GM19193 (cell line): ENCODE results near the gene NEK9.

Experiments
- POLR2A ChIP-seq: IDR thresholded peaks from 4 replicates; pipeline ENCODE4 v1.6.1; 2011; ENCODE audit not compliant: insufficient read depth, insufficient read length; ENCODE audit errors: extremely low read depth

The NEK9 gene

DNA sequence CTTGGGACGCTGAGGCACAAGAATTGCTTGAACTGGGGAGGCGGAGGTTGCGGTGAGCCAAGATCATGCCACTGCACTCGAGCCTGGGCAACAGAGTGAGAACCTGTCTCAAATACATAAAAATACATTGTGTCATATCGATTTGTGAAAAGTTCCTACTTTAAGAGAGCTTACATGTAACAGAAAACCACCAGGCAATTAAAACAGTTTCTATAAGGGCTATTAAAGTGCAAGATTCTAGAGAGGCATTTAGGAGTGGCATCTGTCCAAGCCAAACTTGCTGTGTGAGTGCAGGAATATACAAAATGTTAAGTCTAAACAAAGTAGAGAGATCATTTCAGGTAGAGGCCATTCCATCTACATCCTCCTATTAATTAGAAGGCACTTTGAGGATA, 1.7 kb upstream of the NEK9 start:
- no peak for TF ChIP-seq POLR2A

DNA sequence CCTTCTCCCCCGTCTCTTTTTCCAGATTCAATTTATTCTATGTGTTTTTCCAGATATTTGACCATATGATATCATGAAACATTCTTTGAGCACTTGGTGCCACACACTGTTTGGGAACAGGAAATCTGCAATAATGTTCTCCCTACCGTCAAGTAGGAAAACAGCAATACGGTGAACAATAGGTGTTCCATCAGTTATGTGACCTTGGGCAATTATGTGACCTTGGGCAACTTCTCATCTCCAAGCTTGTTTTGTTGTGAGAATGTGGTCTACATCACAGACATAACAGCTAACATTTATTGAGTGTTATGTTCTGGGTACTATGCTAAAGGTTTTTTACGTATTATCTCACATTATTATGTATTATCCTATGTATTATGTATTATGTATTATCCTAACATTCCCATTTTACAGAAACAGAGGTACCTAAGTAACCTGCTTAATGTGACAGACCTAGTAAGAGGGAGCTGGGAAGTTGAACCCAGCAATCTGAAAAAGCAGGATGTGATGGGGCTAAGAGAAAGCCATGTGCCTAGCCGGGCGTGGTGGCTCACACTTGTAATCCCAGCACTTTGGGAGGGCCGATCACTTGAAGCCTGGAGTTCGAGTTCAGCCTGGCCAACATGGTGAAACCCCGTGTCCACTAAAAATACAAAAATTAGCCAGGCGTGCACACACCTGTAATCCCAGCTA, 1.2 kb upstream of the NEK9 start:
- TF ChIP-seq POLR2A: no peak

DNA sequence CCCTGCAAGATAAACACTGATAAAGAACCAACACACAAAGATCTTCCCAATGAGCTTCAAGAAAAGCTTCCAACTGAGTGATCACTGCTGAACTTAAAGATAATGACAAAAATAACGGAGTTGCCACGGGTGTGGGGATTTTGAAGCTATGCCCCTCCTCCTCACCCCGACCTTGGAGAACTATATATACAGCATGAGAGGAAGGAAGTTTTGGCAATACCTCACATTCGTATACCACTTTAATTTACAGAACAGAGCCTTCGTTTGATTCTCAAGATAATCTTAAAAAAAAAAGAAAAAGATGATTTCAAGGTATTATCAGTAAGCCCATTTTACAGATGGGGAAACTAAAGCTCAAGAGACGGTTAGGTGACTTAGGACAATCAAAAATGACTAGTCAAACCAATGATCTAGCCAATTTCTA, 715 bp downstream of the NEK9 start:
- no peak for TF ChIP-seq POLR2A

DNA sequence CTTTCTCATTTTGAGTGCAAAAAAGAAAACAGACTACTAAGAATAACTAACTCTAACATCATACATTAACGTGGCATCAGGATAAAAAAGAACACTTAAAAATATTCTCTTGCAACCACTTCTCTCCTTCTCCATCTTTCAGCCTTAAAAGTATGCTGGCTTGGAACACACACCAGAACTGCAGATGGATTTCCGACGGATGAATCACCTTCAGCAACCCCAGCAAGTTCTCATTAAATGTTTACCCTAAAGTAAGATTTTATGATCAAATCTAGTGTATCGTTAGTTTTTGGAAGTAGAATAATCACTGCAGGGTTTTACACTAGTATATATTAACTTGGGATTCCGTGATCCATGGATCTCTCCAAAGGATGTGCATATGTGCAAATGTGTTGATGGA, 1.2 kb downstream of the NEK9 start:
- no peak for TF ChIP-seq POLR2A

DNA sequence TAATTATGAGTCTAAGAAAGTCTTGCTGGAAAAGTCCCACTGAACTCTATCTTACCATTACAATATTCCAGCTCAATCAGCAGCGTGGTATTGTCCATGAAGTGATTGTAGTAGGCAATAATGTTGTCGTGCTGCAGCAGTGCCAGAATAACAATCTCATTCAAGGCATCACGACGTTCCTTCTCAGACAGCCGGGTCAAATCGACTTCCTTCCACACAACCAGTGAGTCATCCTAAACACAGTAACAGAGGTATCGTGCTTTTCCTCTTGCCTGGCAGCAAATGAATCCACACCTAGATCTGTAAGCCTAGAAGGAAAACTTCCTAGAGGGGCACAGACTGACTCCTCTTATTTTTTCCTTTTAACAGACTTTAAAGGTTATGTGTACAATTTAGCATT, 2.9 kb downstream of the NEK9 start:
- no peak for TF ChIP-seq POLR2A

DNA sequence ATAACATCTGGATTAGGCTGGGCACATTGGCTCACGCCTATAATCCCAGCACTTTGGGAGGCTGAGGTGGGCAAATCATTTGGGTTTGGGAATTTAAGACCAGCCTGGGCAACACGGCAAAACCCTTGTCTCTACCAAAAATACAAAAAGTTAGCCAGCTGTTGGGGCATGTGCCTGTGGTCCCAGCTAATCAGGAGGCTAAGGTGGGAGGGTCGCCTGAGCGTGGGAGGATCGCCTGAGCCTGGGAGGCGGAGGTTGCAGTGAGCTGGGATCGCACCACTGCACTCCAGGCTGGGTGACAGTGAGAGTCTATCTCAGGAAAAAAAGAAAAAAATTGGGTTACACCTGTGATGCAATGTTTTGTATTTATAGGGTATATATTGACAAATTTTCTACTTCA, 5.3 kb downstream of the NEK9 start:
- TF ChIP-seq POLR2A: no peak

DNA sequence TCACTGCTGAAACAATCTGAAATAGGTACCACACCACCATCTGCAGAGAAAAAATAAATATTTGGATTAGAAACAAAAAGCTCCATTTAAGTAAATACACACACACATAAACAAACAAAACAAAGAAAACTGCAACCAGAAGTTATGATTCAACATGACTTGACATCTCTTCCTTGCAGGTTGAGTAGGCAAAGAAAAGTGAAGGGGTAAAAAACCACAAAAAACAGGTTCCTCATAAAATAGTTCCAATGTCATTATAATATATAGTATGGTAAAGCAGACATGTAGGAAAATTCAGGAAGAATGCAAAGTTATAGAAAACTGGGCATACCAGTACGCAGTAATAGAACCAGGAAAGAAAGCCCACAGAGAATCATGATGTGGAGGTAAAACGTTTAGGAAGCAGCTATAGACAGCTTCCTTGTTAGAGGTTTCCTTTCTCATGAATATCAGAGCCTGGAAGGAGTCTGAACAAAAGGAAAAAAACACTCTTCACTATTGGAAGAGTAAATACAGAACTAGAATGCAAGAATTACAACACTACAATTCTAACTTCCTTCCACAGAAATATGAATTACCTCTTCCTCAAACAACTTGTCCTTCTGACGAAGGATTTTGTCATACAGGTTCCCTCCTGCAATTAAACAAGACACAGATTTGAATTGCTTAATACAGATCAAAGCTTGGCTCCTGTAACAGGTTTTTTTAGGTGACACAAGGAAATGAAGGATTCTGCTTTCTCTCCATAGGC, 6.1 kb downstream of the NEK9 start:
- TF ChIP-seq POLR2A: no peak

DNA sequence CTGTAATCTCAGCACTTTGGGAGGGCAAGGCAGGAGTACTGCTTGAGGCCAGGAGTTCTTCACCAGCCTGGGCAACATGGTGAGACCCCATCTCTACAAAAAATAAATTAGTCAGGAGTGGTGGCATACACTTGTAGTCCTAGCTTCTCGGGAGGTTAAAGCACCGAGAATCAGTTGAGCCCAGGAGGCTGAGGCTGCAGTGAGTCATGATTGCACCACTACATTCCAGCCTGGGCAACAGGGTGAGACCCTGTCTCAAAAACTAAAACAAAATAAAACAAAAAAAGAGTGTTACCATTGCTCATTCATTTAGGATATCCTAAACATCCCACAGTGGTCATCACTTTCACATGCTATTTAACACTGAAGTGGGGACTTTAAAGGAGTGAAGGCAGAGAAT, 7.8 kb downstream of the NEK9 start:
- TF ChIP-seq POLR2A: no peak

DNA sequence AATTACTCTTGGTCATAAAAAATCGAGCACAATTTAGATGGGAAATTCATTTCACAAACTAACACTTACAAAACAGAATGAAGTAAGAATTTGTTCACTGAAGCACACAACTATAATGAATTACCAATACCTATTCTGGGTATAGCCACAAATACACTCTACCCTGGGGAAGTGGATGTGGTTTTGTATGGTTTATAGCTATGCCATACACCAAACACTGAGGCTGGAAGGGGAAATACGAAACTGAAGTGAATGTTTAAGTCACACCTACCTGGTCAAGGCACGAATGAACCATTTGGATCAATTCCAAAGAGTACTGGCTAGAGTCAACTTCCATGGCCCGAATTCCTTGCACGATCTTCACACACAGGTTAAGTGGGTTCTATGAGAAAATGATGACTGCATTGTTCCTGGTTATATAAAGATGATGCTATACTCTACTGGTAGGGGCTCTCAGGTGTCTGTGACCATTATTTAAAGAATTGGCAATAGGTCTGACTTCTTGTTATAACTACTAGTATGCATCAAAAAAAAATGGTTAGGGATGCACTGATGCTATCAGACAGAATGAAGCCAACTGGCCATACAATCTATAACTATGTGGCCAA, 12.8 kb downstream of the NEK9 start:
- no peak for TF ChIP-seq POLR2A

DNA sequence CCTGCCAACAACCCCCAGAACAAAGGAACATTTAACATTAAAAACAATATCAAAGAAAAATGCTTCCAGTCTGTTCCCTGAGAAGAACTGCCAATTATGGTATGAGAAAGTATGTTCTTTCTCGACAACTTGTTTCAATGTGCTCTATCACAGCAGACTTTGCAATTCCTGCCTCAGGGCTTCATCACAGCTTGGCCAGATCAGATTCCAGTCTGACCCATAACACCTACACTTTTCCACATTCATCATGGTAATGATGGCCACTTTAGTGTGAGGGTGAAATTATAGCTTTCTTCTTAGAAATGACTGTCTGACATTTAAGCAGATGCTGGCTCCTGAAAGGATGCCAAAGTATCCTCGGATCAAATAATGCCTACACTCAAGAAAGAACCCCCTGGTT, 17.0 kb downstream of the NEK9 start:
- no peak for TF ChIP-seq POLR2A

DNA sequence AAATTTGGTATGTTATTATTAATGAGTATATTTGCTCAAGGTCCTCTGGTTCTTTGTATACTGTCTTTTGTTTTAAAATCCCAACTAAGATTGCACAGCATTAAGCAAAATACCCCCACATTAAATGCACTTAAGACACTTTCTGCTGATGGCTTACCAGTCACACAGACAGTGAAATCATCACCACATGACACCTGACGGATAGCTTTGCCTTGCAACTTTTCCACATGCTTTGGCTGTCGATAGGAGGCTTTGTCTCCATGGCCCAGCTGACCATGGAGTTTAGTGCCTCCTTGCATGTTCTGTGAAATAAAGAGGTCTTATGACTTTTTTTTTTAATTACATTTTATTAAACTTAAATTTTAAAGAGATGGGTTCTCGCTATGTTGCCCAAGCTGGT, 19.7 kb downstream of the NEK9 start:
- no peak for TF ChIP-seq POLR2A

DNA sequence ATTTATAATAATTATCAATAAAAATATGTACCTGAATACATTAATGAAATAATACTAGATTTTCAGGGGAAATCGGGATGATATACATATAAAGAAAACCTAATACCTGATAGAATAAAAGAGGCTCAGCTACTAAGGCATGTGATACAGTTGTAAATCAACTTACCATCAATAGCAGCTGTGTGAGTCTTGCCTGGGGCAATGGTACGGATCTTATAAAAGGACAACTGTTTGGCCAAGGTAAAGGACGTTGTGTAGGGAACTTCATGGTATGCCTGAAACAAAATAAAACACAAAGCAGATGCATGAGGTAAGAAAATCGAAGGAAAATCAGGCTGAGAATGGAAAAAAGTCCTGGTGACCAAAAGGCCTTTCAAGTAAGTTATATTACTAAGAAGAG, 25.4 kb downstream of the NEK9 start:
- no peak for TF ChIP-seq POLR2A

DNA sequence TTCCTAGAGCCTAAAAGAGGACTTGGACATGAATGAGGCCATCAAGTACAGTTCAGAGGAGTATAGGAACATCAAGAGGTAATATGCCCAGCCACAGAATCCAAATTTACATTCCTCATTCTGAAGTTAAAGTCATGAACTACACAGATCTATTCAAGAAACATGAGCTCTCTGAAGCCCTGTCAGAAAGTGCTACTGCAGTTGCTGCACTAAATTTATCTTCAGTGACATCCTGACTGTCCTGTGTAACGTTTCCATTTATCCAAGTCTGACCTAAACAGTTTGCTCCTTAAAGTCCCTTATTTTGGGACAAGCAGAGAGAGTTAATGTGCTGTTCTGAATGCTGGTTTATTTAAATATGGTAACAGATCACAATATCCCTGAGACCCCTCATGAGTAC, 28.2 kb downstream of the NEK9 start:
- no peak for TF ChIP-seq POLR2A

DNA sequence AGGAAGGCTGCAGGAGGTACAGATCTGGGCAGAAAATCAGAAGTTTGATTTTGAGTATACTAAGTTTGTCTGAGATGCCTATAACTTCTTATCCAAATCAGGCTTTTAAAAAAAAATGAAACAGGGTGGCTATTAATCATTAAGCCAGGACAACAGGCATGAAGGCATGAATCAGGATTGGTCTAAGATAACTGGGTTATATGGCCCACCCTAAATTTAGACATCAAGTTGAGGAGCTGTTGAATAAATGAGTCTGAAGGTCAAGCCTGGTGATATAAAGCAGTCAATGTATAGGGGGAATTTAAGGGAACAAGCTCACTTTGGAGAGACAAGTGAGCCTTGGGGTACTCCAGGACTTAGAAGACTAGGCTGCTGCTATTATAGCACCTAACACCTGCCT, 28.6 kb downstream of the NEK9 start:
- no peak for TF ChIP-seq POLR2A

DNA sequence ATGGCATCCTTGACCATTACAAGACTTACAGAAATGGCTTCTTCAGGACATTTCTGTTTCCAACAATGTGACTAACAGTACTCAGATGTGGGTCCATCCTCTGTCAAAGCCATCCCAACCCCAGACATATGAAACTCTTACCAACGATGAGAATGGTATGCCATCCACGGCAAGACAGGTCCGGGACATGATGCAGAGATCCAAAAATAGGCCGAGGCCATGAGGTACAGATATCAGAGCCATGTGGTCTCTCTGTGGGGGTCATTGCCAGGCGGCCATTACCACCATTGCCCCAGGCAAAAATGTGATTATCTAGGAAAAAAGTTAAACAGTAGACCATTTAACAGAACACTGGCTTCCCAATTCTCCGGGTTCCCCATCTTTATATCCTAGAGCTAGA, 29.9 kb downstream of the NEK9 start:
- TF ChIP-seq POLR2A: no peak

DNA sequence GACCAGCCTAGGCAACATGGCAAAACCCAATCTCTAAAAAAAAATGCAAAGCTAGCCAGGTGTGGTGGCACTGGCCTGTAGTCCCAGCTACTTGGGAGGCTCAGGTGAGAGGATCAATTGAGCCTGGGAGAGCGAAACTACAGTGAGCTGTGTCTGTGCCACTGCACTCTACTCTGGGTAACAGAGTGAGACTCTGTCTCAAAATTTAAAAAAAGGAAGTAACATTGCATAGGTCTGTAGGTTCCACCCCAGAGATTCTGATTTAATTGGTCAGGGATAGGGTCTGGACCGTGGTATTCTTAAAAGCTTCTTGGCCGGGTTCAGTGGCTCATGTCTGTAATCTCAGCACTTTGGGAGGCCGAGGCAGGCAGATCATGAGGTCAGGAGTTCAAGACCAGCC, 31.2 kb downstream of the NEK9 start:
- TF ChIP-seq POLR2A: no peak
